ENCODE measurements around the gene SF3A2.
A peak's percentile ranks its signal among the peaks of the same experiment; 100 is the strongest.

SF3A2 gene

GRCh38 chr19:2253106-2254063, 16.8 kb downstream of the SF3A2 start:
- no peak for DNase-seq (ENCODE audit: low spot score)

GRCh38 chr19:2254064-2254872, 17.6 kb downstream of the SF3A2 start:
- DNase-seq (ENCODE audit: low spot score): no peak

- no peak for DNase-seq (ENCODE audit: low spot score)
These were observed 18.7 kb downstream of the SF3A2 start for GRCh38 chr19:2255112-2255845.

GRCh38 chr19:2255982-2256685, 19.5 kb downstream of the SF3A2 start, which contains the start of gene JSRP1:
Gene JSRP1, minus strand, starts transcription at chr19:2256417. Its CDS starts 1,103 bp downstream, at chr19:2255314.
- no peak for DNase-seq (ENCODE audit: low spot score)

DNA sequence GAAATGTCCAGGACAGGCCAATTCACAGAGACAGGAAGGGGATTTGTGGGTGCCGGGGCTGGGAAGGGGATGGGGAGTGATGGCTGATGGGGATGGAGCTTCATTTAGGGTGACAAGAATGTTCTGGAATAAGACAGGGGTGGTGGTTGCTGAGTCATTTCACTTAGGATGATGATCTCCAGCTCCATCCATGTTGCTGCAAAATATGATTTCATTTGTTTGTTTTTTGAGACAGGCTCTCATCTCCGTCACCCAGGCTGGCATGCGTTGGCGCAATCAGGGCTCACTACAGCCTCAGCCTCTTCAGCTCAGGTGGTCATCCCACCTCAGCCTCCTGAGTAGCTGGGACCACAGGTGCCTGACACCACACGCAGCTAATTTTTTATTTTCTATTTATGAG, 22.7 kb downstream of the SF3A2 start:
- DNase-seq (ENCODE audit: low spot score): no peak

- peak; percentile 71 for DNase-seq (ENCODE audit: low spot score)
These were observed 23.7 kb downstream of the SF3A2 start for GRCh38 chr19:2260341-2260805.

- no peak for DNase-seq (ENCODE audit: low spot score)
These were observed 25.0 kb downstream of the SF3A2 start for GRCh38 chr19:2261438-2262172.

DNA sequence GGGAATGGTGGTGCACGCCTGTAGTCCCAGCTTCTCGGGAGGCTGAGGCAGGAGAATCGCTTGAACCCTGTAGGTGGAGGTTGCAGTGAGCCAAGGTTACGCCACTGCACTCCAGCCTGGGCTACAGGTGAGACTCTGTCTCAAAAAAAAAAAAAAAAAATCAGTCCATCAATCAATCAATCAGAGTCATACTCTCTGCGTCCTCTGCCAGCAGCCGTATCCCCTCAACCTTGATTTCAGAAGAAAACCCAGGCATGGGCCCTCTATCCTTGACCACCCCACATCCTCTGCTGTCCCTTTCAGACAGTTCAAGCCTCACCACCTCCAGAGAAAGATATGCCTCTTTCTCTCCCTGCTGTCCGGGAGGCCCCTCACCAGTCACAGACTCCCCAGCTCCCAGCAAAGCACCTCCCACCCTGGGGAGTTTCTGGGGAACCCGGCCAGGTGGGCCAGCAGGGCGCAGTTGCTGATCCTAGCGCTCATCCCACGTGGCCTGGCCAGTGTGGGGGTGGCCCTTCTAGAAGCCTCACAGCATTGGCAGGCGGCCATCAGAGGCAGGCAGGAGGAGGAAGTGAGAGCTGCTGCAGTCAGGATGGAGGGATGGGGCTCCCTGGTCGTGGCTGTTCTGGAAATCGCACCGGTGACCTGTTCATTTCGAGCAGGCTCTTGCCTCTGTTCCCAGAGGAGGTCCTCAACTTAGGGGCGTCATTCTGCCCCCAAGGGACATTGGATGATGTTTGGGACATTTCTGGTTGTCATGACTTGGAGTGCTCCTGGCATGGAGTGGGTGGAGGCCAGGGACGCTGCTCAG, 29.8 kb downstream of the SF3A2 start:
- no peak for DNase-seq (ENCODE audit: low spot score)

GRCh38 chr19:2268480-2268830, 31.8 kb downstream of the SF3A2 start:
- DNase-seq (ENCODE audit: low spot score): no peak

- DNase-seq (ENCODE audit: low spot score): no peak
These were observed 32.2 kb downstream of the SF3A2 start for GRCh38 chr19:2268861-2269243.

- DNase-seq (ENCODE audit: low spot score): peak; percentile 90
These were observed 32.9 kb downstream of the SF3A2 start for GRCh38 chr19:2269244-2270156.

DNA sequence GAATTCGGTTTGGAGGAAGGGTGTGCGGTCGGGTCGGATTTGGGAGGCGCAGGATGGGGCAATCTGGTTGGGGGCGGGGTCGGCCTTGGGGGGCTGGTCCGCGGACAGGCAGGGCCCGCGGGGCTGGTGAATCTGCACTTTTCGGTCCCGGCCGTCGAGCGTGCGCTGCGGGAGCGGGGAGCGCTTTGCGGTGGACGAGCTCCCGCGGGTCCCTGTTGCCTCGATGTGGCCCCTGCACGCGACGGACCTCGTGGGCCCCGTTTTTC, 33.5 kb downstream of the SF3A2 start:
- DNase-seq (ENCODE audit: low spot score): no peak

DNA sequence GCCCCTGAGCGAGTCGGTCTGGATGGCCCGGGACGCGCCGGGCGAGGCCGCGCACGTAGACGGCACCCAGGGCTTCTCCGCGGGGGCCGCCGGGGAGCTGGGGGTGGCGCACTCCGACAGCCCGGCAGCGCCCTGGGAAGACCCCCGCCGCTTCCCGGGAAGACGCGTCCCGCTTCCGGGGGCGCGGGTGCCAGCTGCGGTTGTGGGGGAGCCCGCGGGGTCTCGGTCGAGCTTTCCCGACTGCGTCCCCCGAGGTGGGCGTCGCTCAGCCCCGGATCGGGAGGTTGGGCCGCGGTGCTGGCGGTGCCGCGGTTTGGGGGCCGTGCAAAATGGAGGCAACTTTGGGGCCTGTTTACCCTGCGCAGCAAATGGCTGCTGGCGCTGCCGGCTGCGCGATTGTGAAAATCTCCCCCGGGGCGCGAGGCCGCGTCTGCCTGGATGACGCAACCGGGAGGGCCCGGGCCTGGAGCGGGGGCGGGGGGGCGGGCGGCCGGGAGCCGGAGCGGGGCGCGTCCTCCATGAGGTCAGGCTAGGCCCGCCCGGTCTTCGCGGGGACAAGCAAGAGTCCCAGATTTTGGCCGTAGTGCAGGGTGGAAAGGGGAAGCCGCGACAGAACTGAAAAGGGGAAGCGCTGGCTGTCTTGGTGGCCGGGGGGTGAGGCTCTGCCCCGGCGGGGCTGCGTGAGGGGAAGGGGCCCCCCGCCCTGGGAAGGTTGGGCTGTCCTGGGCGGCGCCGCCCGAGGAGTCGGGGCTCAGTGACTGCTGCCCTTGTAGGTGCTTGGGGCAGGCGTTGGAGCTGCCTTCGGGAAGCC, 34.0 kb downstream of the SF3A2 start:
- peak; percentile 34 for DNase-seq (ENCODE audit: low spot score)

GRCh38 chr19:2271234-2272103, 34.8 kb downstream of the SF3A2 start:
- no peak for DNase-seq (ENCODE audit: low spot score)

DNA sequence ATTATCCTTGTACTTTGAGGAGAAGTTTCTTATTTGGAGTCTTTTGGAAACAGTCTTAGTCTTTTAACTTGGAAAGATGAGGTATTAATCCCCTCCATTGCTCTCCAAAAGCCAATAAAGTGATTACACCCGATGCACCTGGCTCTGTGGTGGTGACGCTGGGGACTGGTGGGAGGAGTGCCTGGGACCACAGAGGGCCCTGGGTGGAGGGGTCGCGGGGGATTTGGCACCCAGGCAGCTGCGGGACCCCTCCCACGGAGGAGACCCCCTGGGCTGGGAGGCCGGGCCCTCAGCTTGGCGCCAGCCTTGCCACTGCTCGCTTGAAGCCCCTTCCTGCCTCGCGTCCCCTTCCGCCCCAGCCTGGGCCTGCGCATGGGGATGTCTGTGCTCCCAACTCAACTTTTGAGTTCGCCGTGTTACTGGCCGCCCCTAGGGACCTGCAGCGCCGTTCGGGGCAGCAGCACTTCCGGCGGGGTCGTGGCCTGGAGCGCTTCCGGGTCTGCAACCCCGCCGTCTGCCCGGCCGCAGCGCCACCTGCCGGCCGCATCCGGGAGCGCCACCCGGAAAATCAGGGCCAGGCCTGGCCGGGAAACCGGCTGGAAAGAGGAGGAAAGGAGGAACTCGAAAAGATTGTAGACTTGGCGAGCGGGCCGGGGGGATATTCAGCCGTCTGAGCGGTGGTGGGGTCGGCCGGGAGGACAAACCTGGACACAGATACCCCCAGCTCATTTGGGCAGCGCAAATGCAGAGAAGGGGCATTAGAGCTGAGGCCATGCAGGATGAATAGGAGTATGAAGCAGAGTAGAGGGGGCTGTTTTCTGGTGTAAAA, 36.9 kb downstream of the SF3A2 start:
- peak; percentile 63 for DNase-seq (ENCODE audit: low spot score)

DNA sequence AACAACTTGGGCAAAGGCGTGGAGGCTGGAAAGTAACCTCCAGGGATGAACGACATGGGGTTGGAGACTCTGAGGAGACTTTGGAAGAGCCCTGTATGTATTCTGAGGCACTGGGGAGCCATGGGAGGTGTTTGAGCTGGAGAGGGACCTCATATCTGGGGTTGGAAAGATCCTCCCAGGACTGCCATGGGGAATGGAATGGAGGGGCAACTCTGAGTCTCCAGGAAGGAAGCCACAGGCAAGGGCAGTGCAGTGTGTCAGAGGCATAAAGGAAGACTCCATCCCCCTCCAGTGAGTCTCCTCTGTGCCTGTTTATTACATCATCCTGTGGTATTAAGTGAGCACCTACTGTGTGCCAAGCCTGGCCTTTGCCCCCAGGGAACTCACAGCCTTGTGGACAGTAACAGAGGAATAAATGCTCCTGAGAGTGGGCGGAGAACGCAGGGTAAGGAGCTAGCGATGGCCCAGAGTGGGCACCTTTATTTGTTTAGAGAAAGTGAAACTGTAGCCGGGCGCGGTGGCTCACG, 37.6 kb downstream of the SF3A2 start:
- no peak for DNase-seq (ENCODE audit: low spot score)
